SHP77 (cell line): Measurements from ENCODE around the gene MRAS.
"Not testable (repeated sequence)": the region's sequence is repeated elsewhere in the genome, so short reads cannot be mapped to it uniquely, and the experiment has no call there.

ENCODE experiments used
- DNase-seq, 2 experiments: peaks; one replicate each; lab custom pipeline; 2025; lab: John Stamatoyannopoulos, UW

Gene MRAS

DNA sequence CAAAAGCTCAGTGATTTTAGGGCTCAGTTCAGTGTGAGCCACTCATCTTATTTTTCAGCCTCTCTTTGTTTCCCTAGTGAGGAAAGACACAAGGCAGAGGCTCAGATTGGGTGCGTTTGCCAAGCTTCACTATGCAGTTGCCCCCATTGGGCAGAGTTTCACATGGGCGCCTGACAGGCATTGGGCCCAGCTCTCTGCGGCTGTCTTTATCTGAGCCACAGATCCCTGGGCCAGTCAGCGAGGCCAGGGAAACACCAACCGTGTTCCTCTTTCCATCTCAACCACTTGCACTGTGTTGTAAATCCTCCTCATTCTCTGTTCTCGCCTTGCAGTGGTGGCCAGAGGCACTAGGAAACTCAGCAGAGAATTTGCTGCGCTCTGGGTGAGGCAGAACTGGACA is 96.9 kb downstream of the MRAS start:
- no peak for DNase-seq

DNA sequence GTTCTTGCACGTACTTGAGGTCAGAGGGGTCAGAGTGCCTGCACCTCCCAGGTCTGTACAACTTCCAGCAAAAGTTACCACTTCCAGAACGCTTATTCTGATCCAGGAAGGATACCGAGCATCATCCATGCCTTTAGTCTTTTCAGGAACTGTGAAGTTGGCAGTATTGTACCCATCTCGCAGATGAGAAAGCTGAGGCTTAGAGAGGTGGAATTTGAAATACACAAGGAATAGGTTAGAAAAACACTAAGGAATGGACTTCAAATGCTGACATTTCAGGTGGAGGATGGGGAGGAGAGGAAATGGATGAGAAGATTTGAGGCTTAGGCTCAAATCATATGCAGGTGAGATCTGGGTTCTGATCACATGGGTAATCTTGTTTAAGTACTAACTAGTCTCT is 97.3 kb downstream of the MRAS start:
- DNase-seq = no peak

DNA sequence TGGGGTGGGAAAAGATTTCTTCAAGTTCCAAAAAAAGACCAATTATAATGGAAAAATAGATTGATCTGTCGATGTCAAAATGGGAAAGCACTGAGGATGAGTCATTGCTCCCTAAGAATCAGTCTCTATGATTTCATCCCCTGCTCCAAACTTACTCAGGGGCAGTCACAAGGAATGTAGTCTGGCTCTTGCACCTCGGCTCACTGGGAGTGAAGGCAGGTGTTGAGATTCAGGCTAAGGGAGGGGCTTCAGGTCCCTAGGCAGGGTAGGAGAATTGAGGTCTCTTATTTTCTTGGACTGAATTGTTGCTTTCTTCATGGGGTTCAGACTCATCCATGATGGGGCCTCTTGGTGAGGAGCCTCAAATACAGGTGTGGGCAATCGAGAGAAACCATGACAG is 100.3 kb downstream of the MRAS start:
- DNase-seq = no peak

DNA sequence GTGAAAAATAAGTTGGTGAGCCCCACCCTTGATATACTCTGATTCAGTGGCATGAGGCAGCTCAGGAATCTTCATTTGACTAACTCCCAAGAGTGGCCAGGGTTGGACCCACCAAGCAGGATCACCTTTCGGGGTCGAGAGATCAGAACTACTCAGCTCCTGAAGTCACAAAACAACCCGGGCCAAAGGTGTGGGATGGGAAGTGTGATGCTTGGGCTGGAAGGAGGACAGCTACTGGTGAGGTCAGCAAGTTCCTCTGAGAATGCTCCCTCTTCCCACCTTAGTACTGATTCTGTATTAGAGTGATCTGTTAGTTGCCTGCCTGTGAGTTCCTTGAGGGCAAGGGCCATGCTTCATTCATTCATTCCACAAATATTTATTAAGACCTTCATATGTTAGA is 101.1 kb downstream of the MRAS start:
- DNase-seq = no peak

DNA sequence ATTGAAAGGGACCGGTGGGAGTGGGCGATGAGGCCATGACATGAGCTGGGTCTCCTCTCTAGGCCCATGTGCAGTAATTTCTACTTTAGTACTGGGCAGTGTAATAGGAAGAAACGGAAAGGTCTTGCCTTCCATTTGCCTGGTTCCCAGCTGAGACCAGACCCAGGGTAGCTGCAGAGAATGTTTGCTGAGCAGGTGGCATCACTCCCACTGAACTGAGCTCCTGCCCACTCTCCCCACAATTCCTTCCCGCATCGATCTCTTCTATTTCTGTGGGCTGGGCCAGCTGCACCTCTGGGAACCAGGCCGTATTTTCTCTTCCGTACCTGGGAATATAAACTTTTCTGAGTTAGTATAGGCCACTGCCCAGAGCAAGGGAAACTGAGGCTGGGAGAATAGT is 101.8 kb downstream of the MRAS start:
- no peak for DNase-seq

DNA sequence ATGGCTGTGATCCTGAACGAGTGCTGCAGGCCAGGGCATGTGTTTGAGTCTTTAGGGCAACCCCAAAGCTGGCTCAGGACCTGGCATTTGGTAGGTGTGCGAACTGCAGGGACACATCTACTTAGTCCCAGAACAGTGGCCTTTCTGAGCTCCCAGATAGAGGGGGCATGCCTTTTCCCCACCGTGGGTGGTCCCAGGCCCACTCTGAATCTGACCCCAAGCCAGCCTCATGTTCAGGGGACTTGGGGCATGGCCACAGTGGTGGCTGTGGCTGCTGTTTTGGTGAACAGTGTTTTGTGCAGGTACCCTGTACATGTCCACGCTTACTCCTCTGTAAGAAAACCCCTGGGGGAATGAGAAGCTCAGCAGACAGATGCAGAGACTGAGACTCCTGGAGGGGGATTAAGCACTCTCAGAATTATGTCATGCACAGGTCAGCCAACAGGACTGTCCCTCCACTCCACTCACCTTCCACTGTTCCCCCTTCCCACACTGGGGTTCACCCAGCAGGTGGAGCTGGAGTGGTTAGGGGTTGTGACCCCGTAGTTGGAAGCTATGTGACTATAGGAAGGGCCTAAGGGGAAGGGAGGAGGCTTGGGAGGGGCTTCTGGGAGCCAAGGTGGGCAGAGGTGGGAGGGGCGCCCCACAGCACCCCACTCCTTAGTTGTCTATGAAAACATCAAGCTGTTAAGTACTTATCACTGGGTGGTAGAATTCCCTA is 102.5 kb downstream of the MRAS start:
- DNase-seq = no peak

DNA sequence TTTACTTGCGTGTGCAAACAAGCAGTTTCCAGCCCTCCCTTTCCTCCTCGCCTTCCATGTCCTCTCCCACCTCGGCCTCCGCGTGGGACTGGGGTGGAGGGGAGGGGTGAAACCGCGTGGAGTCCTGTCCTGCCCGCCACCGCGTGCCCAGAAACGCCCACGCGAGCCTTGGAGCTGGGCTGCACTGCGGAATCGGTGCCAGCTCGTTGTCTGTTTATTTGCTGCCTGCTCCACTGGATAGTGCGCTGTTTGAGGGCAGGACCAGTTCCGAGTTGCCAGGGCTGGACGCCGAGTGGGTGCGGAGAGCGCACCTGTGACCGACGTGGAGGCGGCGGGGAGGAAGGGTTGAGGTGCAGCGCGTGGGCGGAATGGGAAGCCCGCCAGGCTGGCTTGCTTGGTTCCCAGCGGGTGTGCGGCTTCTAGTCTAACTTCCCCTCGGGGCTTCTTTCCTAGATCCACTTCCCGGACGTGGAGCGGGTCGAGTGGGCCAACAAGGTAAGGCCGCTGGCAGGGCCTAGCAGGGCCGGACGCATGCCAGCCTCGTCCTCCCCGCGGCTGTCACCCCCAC is 103.3 kb downstream of the MRAS start:
- DNase-seq = no peak

DNA sequence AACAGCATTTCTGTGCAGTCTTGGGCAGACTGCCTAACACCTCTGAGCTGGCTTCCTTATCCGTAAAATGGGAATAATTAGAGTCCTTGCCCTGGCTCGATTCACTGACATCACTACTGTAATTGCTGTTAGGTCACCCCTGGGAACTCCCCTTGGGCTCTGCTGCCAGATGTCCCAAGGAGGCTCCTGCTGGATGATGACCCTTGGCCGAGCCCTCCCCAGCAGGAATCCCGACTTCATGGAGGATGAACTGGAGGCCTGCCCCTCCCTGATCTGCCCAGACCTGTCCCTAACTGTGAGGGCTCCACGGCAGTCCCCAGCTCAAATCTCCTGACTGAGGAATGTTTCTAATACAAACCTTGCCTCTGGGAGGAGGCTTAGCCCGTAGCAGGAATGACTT is 104.1 kb downstream of the MRAS start:
- DNase-seq = no peak

DNA sequence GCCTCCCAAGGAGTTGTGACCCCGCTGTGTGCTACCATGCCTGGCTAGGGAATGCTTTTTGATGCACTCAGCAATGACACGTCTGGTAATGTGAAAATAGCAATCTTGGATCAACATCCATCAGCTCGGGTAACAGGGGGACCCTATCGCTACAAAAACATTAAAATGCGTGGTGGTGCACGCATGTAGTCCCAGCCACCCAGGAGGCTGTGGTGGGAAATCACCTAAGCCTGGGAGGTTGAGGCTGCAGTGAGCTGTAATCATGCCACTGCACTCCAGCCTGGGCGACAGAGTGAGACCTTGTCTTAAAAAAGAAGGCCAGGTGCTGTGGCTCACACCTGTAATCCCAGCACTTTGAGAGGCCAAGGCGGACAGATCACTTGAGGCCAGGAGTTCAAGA is 105.6 kb downstream of the MRAS start:
- not testable (repeated sequence) for DNase-seq
